K562 (cell line): Measurements from ENCODE around the gene WDFY2. TPM values are rescaled to one million over a fixed set of nuclear protein-coding genes. Genes with fewer than 3 reads are reported as not detected.

Experiments
- CHD7 ChIP-seq: fragments of 200-600 bp; sonication (generic); IDR thresholded peaks from one replicate; pipeline ENCODE4 v1.6.1; 2012; ENCODE audit warnings: mild to moderate bottlenecking, low read depth, low read length, inconsistent platforms
- MGA ChIP-seq: fragments of 450-650 bp; IDR thresholded peaks from 2 replicates; pipeline ENCODE4 v1.6.1; 2016; ENCODE audit warnings: mild to moderate bottlenecking, moderate library complexity
- TBP ChIP-seq: optimal IDR thresholded peaks from 2 replicates; pipeline ENCODE3; 2011; ENCODE audit warnings: low read depth, low read length, improper control_type of control experiment
- polyA plus RNA-seq, 8 experiments: library from polyadenylated mRNA; depleted of rRNA in 4 of 8; stranded (reverse) in 5 of 8; unstranded in 3 of 8; fragments of >200 nt; fragmentation: Nextera tagmentation in 2 of 8; fragmentation: Illumina TruSeq in 1 of 8; extraction: Ambion mirVana in 2 of 8; extraction: Trizol in 1 of 8; gene quantifications; 2 replicates each; pipeline versions ENCODE4 v1.2.1 to v1.2.3, GENCODE V29; 2011 to 2014; ENCODE audit warnings: inconsistent platforms in 1 of 8, missing spikeins in 1 of 8
- total RNA-seq, 7 experiments: library from RNA; depleted of rRNA in 6 of 7; stranded (reverse); fragments of >200 nt in 6 of 7; fragmentation: Illumina TruSeq in 2 of 7; extraction: Trizol in 2 of 7; gene quantifications; 2 replicates each; pipeline versions ENCODE4 v1.2.1 to v1.2.3, GENCODE V29; 2011 to 2021; ENCODE audit warnings: low replicate concordance in 1 of 7

Gene WDFY2
- total and polyA plus RNA-seq, 9 of the 15 experiments (the other 6 are each of a cell fraction or from before 2014, with no cell fraction given): 0.66 to 6.4 (median 4.4) TPM

GRCh38 chr13:51803422-51804294 is 219.4 kb downstream of the WDFY2 start, which contains the start of gene DHRS12 (continued):
- TF ChIP-seq CHD7 (no peak), MGA (peak; percentile 65; the same call in 1 of the 2 replicates), TBP (peak; percentile 30)
